COLO829 (cell line): ENCODE measurements around the gene CEP120.

ENCODE experiments used
- DNase-seq: peaks from one replicate; pipeline ENCODE4 v3.0.0; 2012; ENCODE audit warnings: low spot score

Gene CEP120

GRCh38 chr5:123299136-123299535 lies 124.1 kb downstream of the CEP120 start:
- no peak for DNase-seq

- no peak for DNase-seq
Measured at GRCh38 chr5:123298335-123299030, 124.7 kb downstream of the CEP120 start.

- no peak for DNase-seq
Measured at GRCh38 chr5:123297866-123298265, 125.3 kb downstream of the CEP120 start.

- DNase-seq: no peak
Measured at GRCh38 chr5:123297198-123297831, 125.9 kb downstream of the CEP120 start.
